MM.1S (cell line): Measurements from ENCODE around the gene SLFN5.
"Not testable (repeated sequence)": the region's sequence is repeated elsewhere in the genome, so short reads cannot be mapped to it uniquely, and the experiment has no call there.

ENCODE experiments used
- DNase-seq: peaks from one replicate; pipeline ENCODE4 v3.0.0-alpha.2; 2015
- H2AFZ ChIP-seq: fragments of 300-600 bp; sonication (generic); 2 replicates; pipeline ENCODE4 v1.6.0; 2016; ENCODE audit warnings: antibody characterized with exemption, low read length
- H3F3A ChIP-seq: fragments of 300-600 bp; sonication (generic); 2 replicates; pipeline ENCODE4 v1.6.1; 2016; ENCODE audit warnings: mild to moderate bottlenecking, antibody characterized with exemption, low read length, moderate library complexity, mixed read lengths; ENCODE audit not compliant: insufficient read depth
- H3K27ac ChIP-seq: fragments of 300-600 bp; sonication (generic); 2 replicates; pipeline ENCODE4 v1.5.1; 2016; ENCODE audit warnings: mild to moderate bottlenecking, low read length
- H3K27me3 ChIP-seq: fragments of 300-600 bp; sonication (generic); replicated peaks from 2 replicates; pipeline ENCODE4 v1.6.0; 2016; ENCODE audit warnings: low read length; ENCODE audit not compliant: insufficient read depth
- H3K36me3 ChIP-seq: fragments of 300-600 bp; sonication (generic); replicated peaks from 2 replicates; pipeline ENCODE4 v1.6.1; 2016; ENCODE audit warnings: mild to moderate bottlenecking, low read length, mixed read lengths; ENCODE audit not compliant: insufficient read depth
- H3K4me1 ChIP-seq: fragments of 300-600 bp; sonication (generic); 2 replicates; pipeline ENCODE4 v1.6.1; 2016; ENCODE audit warnings: low read length, mixed read lengths
- H3K4me2 ChIP-seq: fragments of 300-600 bp; sonication (generic); 2 replicates; pipeline ENCODE4 v1.6.0; 2016; ENCODE audit warnings: low read depth, low read length
- H3K4me3 ChIP-seq: fragments of 300-600 bp; sonication (generic); 2 replicates; pipeline ENCODE4 v1.5.1; 2016; ENCODE audit warnings: low read length, mixed read lengths
- H3K79me2 ChIP-seq: fragments of 300-600 bp; sonication (generic); 2 replicates; pipeline ENCODE4 v1.6.1; 2016; ENCODE audit warnings: mixed run types, low read length, mixed read lengths
- H3K9ac ChIP-seq: fragments of 300-600 bp; sonication (generic); 2 replicates; pipeline ENCODE4 v1.6.1; 2016; ENCODE audit warnings: low read length, mixed read lengths
- H3K9me2 ChIP-seq: fragments of 300-600 bp; sonication (generic); replicated peaks from 2 replicates; pipeline ENCODE4 v1.6.1; 2016; ENCODE audit warnings: mild to moderate bottlenecking, low read length, mixed read lengths; ENCODE audit not compliant: insufficient read depth
- H3K9me3 ChIP-seq: fragments of 300-600 bp; sonication (generic); replicated peaks from 2 replicates; pipeline ENCODE4 v1.6.1; 2016; ENCODE audit warnings: mild to moderate bottlenecking, low read length, mixed read lengths; ENCODE audit not compliant: insufficient read depth
- H4K20me1 ChIP-seq: fragments of 300-600 bp; sonication (generic); 2 replicates; pipeline ENCODE4 v1.6.1; 2016; ENCODE audit warnings: mild to moderate bottlenecking, low read length, moderate library complexity, mixed read lengths; ENCODE audit not compliant: insufficient read depth
- CTCF ChIP-seq: fragments of 300-600 bp; sonication (generic); IDR thresholded peaks from 2 replicates; pipeline ENCODE4 v1.5.1; 2016; ENCODE audit warnings: antibody characterized with exemption, low read length, mixed read lengths
- EZH2 ChIP-seq: fragments of 300-600 bp; sonication (generic); optimal IDR thresholded peaks from 2 replicates; pipeline ENCODE3; 2017; ENCODE audit warnings: low read depth, mild to moderate bottlenecking, antibody characterized with exemption, low read length, mixed read lengths
- EZH2phosphoT487 ChIP-seq: fragments of 300-600 bp; sonication (generic); IDR thresholded peaks from 2 replicates; pipeline ENCODE4 v1.6.1; 2018; ENCODE audit warnings: antibody characterized with exemption, low read length

Gene SLFN5

GRCh38 chr17:35297666-35298065 lies 54.8 kb downstream of the SLFN5 start:
- no peaks in the 10 kb centered on the region for H3K9me3 ChIP-seq
- DNase-seq: no peak
- H3K79me2 ChIP-seq: no peaks in the 10 kb centered on the region
- H4K20me1 ChIP-seq: no peaks in the 10 kb centered on the region
- TF ChIP-seq EZH2: no peak
- TF ChIP-seq EZH2phosphoT487: no peak
- TF ChIP-seq CTCF: no peak
- no peak overlapping the region for H2AFZ ChIP-seq
- no peaks in the 10 kb centered on the region for H3K36me3 ChIP-seq
- no peak overlapping the region for H3K4me3 ChIP-seq
- no peak overlapping the region for H3K4me2 ChIP-seq
- H3K9ac ChIP-seq: no peak overlapping the region
- no peak overlapping the region for H3K27ac ChIP-seq
- no peaks in the 10 kb centered on the region for H3F3A ChIP-seq
- H3K4me1 ChIP-seq: no peaks in the 10 kb centered on the region
- no peaks in the 10 kb centered on the region for H3K9me2 ChIP-seq
- H3K27me3 ChIP-seq: peaks cover 61% of the 10 kb centered on the region

GRCh38 chr17:35298639-35299038 lies 55.8 kb downstream of the SLFN5 start:
- Histone ChIP-seq H2AFZ (no peak overlapping the region), H3K9me2 (no peaks in the 10 kb centered on the region)

GRCh38 chr17:35299135-35299534 lies 56.3 kb downstream of the SLFN5 start:
- H3K36me3 ChIP-seq: no peaks in the 10 kb centered on the region
- H3K4me2 ChIP-seq: no peak overlapping the region
- TF ChIP-seq EZH2: no peak
- TF ChIP-seq CTCF: no peak
- TF ChIP-seq EZH2phosphoT487: no peak
- no peak for DNase-seq
- H4K20me1 ChIP-seq: no peaks in the 10 kb centered on the region
- no peak overlapping the region for H3K27ac ChIP-seq
- no peaks in the 10 kb centered on the region for H3F3A ChIP-seq
- no peaks in the 10 kb centered on the region for H3K4me1 ChIP-seq
- H3K4me3 ChIP-seq: no peak overlapping the region
- no peak overlapping the region for H2AFZ ChIP-seq
- no peaks in the 10 kb centered on the region for H3K9me3 ChIP-seq
- no peak overlapping the region for H3K9ac ChIP-seq
- H3K9me2 ChIP-seq: no peaks in the 10 kb centered on the region
- H3K27me3 ChIP-seq: peaks cover 47% of the 10 kb centered on the region
- H3K79me2 ChIP-seq: no peaks in the 10 kb centered on the region

More at GRCh38 chr17:35298639-35299038, 55.8 kb downstream of the SLFN5 start:
- no peaks in the 10 kb centered on the region for H4K20me1 ChIP-seq
- H3K79me2 ChIP-seq: no peaks in the 10 kb centered on the region
- no peak overlapping the region for H3K4me3 ChIP-seq
- TF ChIP-seq EZH2phosphoT487 (no peak), CTCF (no peak), EZH2 (no peak)
- no peak overlapping the region for H3K9ac ChIP-seq
- H3K27me3 ChIP-seq: peaks cover 52% of the 10 kb centered on the region
- H3K9me3 ChIP-seq: no peaks in the 10 kb centered on the region
- no peak overlapping the region for H3K4me2 ChIP-seq
- no peaks in the 10 kb centered on the region for H3K4me1 ChIP-seq
- no peak for DNase-seq
- no peaks in the 10 kb centered on the region for H3F3A ChIP-seq
- H3K27ac ChIP-seq: no peak overlapping the region
- H3K36me3 ChIP-seq: no peaks in the 10 kb centered on the region

GRCh38 chr17:35309345-35309744 lies 66.5 kb downstream of the SLFN5 start:
- not testable (repeated sequence) for H3F3A ChIP-seq, H4K20me1 ChIP-seq, H3K27me3 ChIP-seq, H3K4me3 ChIP-seq, H3K79me2 ChIP-seq, H3K9me2 ChIP-seq, H3K36me3 ChIP-seq, H3K4me1 ChIP-seq, H3K9ac ChIP-seq, H3K9me3 ChIP-seq, DNase-seq, H3K27ac ChIP-seq, H3K4me2 ChIP-seq, H2AFZ ChIP-seq
